ENCODE results near the gene CORO2B. TPM values are rescaled to one million over a fixed set of nuclear protein-coding genes. Genes with fewer than 3 reads are reported as not detected.

The CORO2B gene, protein sequence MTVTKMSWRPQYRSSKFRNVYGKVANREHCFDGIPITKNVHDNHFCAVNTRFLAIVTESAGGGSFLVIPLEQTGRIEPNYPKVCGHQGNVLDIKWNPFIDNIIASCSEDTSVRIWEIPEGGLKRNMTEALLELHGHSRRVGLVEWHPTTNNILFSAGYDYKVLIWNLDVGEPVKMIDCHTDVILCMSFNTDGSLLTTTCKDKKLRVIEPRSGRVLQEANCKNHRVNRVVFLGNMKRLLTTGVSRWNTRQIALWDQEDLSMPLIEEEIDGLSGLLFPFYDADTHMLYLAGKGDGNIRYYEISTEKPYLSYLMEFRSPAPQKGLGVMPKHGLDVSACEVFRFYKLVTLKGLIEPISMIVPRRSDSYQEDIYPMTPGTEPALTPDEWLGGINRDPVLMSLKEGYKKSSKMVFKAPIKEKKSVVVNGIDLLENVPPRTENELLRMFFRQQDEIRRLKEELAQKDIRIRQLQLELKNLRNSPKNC
- total RNA-seq = 10 to 100 TPM in 5 of 8 experiments, 1 to 10 TPM in 3; 2.1 to 28.3 (median 16.4) TPM

DNA sequence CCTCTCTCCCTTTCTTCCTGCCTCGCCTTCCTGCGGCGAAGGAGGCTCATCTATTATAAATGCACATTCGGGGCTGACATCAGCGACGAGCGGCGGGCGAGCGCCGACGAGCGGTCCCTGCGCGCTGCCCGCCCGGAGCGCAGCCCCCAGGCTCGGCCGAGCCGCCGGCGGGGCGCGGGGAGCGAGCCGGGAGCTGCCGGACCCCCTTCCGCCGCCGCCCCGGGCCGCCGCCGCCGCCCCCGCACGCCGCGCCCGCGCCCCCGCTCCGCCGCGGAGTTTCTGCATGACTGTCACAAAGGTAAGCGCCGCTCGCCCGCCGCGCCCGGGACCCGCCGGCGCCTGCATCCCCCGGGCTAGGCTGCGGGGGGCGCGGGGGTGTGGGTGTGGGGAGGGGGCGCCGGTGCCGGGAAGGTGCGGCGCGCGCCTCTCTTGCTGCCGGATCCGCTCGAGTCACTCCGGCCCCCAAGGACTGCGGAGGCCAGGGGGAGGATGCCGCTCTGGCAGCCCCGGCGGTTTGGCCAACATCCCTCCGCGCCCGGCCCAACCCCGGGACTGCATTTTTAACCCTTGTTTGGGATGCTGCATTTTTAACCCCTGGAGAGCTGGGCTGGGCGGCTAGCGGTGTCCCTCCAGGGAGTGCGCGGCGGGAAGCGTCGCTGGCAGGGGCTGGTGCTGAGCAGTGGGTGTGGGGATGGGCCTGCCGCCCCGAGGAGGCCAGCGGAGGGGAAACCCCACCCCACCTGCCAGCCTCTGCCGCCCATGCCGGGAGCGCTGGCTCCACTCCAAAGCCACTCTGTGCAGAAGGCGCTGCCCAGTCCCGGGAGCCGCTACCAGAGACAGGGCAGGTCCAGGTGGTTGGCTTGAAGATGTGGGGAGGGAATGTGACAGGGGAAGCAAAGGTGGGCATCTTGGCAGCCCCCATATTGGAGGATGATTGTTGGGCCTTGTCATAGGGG, at the start of gene CORO2B:
TSS of gene CORO2B (plus strand) at position 14 of the 956 bp plus-strand sequence. CDS start at position 284, 270 bp downstream.
- Histone ChIP-seq H3K4me3 (peak within 1 kb of the TSS; percentile 53 to 99 (median 82)), H3K27ac (peak within 1 kb of the TSS; percentile 87 to 90), H3K4me1 (replicated peaks in 1 of 2) (peaks cover 52 to 55% of the 10 kb centered on the region in 2 donors)
- WGBS, 10 experiments = 0 to 30% (median 17%) methylated on average over 1 to 13 of the region's 95 CpGs; no CpG with 5 or more reads in 7 of the 10 experiments
- peak; percentile 51 to 68 (median 64) for ATAC-seq (replicated peaks in 6 of 8)
- in situ Hi-C loops (cut with MboI; ENCODE audit: low pct_unique_long_range_greater_than_20kb in 2 of 9, low sequenced_read_pairs in 9 of 9, unreplicated experiment in 9 of 9) = no loop called here

DNA sequence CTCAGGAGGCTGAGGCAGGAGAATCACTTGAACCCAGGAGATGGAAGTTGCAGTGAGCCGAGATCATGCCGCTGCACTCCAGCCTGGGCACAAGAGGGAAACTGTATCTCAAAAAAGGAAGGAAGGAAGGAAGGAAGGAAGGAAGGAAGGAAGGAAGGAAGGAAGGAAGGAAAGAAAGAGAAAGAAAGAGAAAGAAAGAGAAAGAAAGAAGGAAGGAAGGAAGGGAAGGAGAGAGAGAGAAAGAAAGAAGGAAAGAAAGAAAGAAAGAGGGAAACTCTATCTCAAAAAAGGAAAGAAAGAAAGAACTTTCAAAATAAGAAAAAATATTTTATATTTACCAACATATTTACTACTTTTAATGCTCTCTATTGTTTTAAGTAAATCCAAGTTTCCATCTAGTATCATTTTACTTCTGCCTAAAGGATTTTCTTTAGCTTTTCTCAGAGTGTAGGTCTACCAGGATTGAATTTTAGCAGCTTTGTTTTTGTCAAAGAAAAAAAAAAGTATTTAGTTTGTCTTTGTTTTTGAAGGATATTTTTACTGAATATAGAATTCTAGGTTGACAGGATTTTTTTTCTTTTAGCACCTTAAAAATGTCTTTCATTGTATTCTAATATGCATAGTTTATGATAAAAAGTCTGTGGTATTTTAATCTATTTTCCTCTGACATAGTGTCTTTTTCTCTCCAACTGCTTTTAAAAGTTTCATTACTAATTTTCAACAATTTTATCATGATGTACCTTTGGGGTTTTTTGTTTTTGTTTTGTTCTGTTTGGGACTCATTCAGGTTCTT, 47.2 kb upstream of the CORO2B start:
- Histone ChIP-seq H3K4me3 (no peak overlapping the region), H3K4me1 (replicated peaks in 1 of 2) (peaks cover 5 to 6% of the 10 kb centered on the region in 2 donors), H3K27ac (no peak overlapping the region)
- 94 to 100% (median 100%) methylated on average over 1 to 2 of the region's 2 CpGs; no CpG with 5 or more reads in 1 of the 10 experiments for WGBS, 10 experiments
- in situ Hi-C loops (cut with MboI; ENCODE audit: low pct_unique_long_range_greater_than_20kb in 2 of 9, low sequenced_read_pairs in 9 of 9, unreplicated experiment in 9 of 9) = loop anchor here in 2 of 9 experiments (25.0 kb wide), 1 partner anchor 219 kb away; no protein-coding TSS in a partner anchor
- ATAC-seq (replicated peaks in 6 of 8) = no peak

DNA sequence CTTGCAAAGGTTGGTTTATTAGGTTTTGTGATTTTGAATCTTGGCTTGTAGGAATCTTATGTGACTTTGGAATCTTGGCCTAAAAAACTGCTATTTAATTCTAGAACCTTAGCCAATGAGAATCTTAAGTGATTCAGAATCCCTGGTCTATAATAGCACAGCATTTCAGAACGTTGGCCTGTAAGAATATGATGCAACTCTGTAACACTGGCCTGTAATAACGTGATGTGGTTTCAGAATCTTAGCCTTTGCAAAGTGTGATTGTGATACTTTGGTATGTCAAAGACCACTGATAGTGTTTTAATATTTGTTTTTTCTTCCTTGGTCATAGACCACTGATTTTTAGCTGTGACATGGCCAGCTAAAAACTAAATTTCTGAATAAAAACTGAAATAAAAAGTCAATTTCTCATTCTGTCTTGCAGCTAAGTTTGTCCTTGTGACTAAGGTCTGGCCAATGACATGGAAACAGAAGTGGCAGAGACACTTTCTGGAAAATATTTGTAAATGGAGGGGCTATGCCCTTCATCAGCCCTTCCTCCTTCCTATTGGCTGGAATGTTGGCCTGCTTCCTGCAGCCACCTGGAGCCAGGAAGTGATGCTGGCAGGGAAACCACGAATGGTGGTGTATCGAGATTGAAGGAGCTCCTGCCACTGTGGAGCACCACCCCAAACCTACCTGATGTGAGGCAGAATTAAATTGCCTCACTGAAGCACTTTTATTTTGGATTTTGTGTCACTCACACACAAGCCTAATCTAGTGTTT, 42.3 kb upstream of the CORO2B start:
- in situ Hi-C loops (cut with MboI; ENCODE audit: low pct_unique_long_range_greater_than_20kb in 2 of 9, low sequenced_read_pairs in 9 of 9, unreplicated experiment in 9 of 9) = loop anchor here in 2 of 9 experiments (25.0 kb wide), 1 partner anchor 224 kb away; no protein-coding TSS in a partner anchor
- peaks cover 8% of the 10 kb centered on the region in 2 donors for H3K4me1 ChIP-seq (replicated peaks in 1 of 2)
- ATAC-seq (replicated peaks in 6 of 8) = peak in 5 of 8 experiments; percentile 50 to 96 (median 87)
- H3K27ac ChIP-seq = peak overlapping the region; percentile 20 to 38
- WGBS, 10 experiments = 4 to 90% (median 40%) methylated on average over 1 to 4 of the region's 4 CpGs; no CpG with 5 or more reads in 1 of the 10 experiments
- no peak overlapping the region for H3K4me3 ChIP-seq

DNA sequence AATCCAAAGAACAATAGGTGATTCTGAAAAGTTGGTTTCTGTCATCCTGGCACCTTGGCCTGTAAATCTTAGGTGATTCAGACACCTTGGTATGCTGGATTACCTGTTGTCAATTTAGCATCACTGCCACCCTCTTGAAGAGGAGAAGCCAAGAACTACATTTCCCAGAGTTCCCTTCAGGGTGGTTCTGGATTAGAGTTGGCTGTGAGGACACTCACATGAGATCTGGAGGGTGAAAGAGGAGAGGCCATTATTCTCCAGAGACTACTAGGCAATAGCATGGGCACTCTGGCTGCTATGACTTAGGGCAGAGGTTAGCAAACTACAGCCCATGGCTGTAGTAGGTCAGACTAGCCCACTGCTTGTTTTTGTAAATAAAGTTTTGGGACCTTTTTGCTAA, 41.7 kb upstream of the CORO2B start:
- Histone ChIP-seq H3K4me3 (no peak overlapping the region), H3K27ac (peak overlapping the region in 1 of 2 donors; percentile 38), H3K4me1 (replicated peaks in 1 of 2) (peaks cover 8% of the 10 kb centered on the region in 2 donors)
- ATAC-seq (replicated peaks in 6 of 8) = no peak
- in situ Hi-C loops (cut with MboI; ENCODE audit: low pct_unique_long_range_greater_than_20kb in 2 of 9, low sequenced_read_pairs in 9 of 9, unreplicated experiment in 9 of 9) = loop anchor here in 2 of 9 experiments (25.0 kb wide), 1 partner anchor 225 kb away; no protein-coding TSS in a partner anchor

DNA sequence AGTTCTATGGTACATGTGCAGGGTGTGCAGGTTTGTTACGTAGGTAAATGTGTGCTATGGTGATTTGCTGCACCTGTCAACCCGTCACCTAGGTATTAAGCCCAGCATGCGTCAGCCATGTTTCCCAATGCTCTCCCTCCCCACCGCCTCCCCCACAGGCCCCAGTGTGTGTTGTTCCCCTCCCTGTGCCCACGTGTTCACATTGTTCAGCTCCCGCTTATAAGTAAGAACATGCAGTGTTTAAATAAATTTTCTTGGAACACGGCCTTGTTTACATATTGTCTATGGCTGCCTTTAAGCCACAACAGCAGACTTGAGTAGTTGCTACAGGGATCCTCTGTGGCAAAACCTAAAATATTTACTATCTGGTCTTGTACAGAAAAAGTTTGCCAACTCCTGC, 41.3 kb upstream of the CORO2B start:
- H3K4me1 ChIP-seq (replicated peaks in 1 of 2) = peaks cover 8% of the 10 kb centered on the region in 2 donors
- 20 to 100% (median 73%) methylated on average over 1 to 3 of the region's 7 CpGs; no CpG with 5 or more reads in 5 of the 10 experiments for WGBS, 10 experiments
- H3K27ac ChIP-seq = no peak overlapping the region
- no peak for ATAC-seq (replicated peaks in 6 of 8)
- H3K4me3 ChIP-seq = no peak overlapping the region
- in situ Hi-C loops (cut with MboI; ENCODE audit: low pct_unique_long_range_greater_than_20kb in 2 of 9, low sequenced_read_pairs in 9 of 9, unreplicated experiment in 9 of 9) = loop anchor here in 2 of 9 experiments (25.0 kb wide), 1 partner anchor 225 kb away; no protein-coding TSS in a partner anchor

DNA sequence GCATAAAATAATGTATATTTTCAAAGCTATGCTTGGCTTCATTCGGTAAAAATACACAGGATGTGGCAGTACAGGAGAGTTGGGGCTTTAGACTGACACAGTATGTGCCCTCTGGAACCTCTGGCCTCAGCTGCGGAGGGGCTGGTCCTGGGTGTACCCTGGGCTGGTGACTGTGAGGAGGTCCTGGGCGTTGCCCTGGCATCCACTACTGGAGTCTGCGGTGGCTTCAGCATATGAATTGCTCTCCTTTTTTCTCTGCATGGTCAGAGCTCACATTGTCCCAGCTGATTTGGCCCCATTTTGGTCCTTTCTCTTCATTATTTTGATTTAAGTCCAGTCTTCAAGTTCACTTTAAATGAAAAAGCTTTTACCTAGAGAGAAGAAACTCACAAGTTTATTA, 40.5 kb upstream of the CORO2B start:
- Histone ChIP-seq H3K27ac (no peak overlapping the region), H3K4me3 (no peak overlapping the region), H3K4me1 (replicated peaks in 1 of 2) (peaks cover 8% of the 10 kb centered on the region in 2 donors)
- 38 to 100% (median 90%) methylated on average over 1 to 3 of the region's 4 CpGs; no CpG with 5 or more reads in 2 of the 10 experiments for WGBS, 10 experiments
- no peak for ATAC-seq (replicated peaks in 6 of 8)
- in situ Hi-C loops (cut with MboI; ENCODE audit: low pct_unique_long_range_greater_than_20kb in 2 of 9, low sequenced_read_pairs in 9 of 9, unreplicated experiment in 9 of 9) = loop anchor here in 2 of 9 experiments (25.0 kb wide), 1 partner anchor 226 kb away; no protein-coding TSS in a partner anchor

DNA sequence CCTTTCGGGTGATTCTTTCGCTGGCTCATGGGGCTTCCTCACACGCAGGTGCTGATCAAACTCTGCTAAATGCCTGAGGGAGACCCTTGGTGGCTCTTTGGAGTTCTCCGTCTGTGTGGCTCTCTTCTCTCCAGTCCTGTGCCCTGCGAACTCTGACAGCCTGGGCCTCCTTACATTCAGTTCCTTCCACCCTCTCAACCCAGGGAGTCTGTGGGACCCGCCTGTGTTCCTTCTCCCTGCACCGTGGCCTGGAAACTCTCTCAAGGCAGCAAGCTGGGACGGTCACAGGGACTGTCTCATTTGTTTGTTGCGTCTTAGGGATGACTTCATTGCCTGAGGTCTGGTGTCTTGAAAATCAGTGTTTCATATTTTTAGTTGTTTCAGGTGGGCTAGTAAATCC, 37.0 kb upstream of the CORO2B start:
- H3K4me1 ChIP-seq (replicated peaks in 1 of 2) = peaks cover under 1 to 1% of the 10 kb centered on the region in 2 donors
- no peak overlapping the region for H3K4me3 ChIP-seq
- 52 to 80% (median 79%) methylated on average over 1 to 8 of the region's 9 CpGs; no CpG with 5 or more reads in 5 of the 10 experiments for WGBS, 10 experiments
- H3K27ac ChIP-seq = no peak overlapping the region
- ATAC-seq (replicated peaks in 6 of 8) = no peak
- in situ Hi-C loops (cut with MboI; ENCODE audit: low pct_unique_long_range_greater_than_20kb in 2 of 9, low sequenced_read_pairs in 9 of 9, unreplicated experiment in 9 of 9) = loop anchor here in 3 of 9 experiments (10.0 to 25.0 kb wide), 2 partner anchors 229 to 237 kb away; no protein-coding TSS in a partner anchor

DNA sequence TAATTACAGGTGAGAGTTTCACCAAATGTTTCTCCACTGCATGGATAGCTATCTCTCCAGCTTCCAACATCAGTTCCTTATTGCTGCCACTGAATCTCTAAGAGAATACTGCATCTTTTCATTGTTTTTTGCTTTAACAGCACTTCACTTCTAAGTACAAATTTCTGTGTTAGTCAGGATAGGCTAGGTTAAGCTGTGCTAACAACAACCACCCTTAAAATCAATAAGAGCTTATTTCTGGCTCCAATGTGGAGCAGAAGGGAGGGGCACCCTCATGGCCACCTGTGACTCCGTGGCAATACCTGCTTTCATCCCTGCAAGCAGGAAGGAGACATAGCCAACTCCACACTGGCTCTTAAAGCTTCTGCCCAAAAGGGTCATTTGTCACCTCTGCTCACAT, 36.4 kb upstream of the CORO2B start:
- in situ Hi-C loops (cut with MboI; ENCODE audit: low pct_unique_long_range_greater_than_20kb in 2 of 9, low sequenced_read_pairs in 9 of 9, unreplicated experiment in 9 of 9) = loop anchor here in 3 of 9 experiments (10.0 to 25.0 kb wide), 2 partner anchors 230 to 238 kb away; no protein-coding TSS in a partner anchor
- Histone ChIP-seq H3K4me3 (no peak overlapping the region), H3K27ac (no peak overlapping the region), H3K4me1 (replicated peaks in 1 of 2) (no peaks in the 10 kb centered on the region)
- ATAC-seq (replicated peaks in 6 of 8) = no peak
- WGBS, 10 experiments = 20 to 83% (median 60%) methylated on average over 1 of the region's 1 CpG; no CpG with 5 or more reads in 5 of the 10 experiments

DNA sequence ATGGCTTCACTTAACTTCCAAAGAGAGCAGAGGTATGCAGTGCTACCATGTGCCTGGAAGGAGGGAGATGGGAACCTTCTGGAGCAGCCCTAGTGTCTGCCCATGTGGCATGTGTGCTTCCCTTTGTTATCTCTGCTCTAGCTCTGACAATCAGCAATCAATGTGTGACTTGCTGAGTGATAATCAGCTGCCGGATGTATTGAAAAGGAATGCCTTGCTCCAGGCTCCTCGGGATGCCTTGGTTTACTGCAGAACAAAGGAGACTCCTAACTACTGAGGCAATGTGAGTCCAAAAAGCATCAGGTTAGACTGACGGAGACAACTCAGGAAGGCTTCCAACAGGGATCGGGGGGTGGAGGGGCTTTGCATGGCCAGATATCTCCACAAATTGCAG, 36.0 kb upstream of the CORO2B start:
- 40 to 100% (median 76%) methylated on average over 1 to 4 of the region's 4 CpGs; no CpG with 5 or more reads in 4 of the 10 experiments for WGBS, 10 experiments
- ATAC-seq (replicated peaks in 6 of 8) = no peak
- H3K27ac ChIP-seq = no peak overlapping the region

DNA sequence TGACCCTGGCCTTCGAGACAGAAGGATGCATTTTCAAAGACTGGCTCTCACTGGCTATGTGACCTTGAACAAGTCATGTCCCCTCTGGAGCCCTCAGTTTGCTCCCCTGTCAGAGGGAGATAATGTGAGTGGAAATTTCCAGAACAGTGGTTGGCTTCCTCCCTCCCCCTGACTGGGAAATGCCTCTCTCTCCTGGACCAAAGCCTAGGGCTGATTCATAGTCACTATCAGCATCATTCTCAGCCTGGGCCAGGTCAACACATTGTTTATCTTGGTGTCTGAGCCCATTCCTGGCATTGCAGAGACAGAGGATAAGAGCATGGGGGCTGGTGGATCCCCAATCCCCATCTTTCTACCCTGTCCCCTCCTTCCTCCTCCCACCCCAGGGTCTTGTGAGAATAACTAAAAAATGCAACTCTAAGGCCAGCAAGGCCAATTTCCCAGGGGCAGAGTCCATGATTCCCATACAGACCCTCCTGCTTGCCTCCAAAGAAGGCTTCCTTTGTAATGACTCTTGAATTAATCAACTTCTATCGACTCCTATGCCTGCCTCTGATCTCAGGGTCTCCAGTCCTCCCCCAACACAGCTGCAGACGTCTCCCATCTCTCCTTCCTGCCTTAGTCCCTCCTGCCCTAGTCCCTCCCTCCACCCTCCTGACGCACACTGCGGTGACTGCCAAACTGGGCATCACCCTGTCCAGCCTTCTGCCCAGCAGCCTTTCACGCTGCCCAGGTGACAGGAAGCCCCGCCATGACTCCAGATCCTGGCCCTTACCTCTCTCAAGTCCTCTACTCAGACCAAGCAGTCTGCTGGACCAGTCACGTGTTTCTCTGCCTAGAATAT, 35.4 kb upstream of the CORO2B start:
- peak in 3 of 8 experiments; percentile 27 to 75 (median 70) for ATAC-seq (replicated peaks in 6 of 8)
- in situ Hi-C loops (cut with MboI; ENCODE audit: low pct_unique_long_range_greater_than_20kb in 2 of 9, low sequenced_read_pairs in 9 of 9, unreplicated experiment in 9 of 9) = loop anchor here in 3 of 9 experiments (10.0 to 25.0 kb wide), 2 partner anchors 231 to 239 kb away; no protein-coding TSS in a partner anchor
- Histone ChIP-seq H3K4me1 (replicated peaks in 1 of 2) (no peaks in the 10 kb centered on the region), H3K27ac (no peak overlapping the region), H3K4me3 (no peak overlapping the region)
- 33 to 90% (median 73%) methylated on average over 1 to 6 of the region's 8 CpGs; no CpG with 5 or more reads in 1 of the 10 experiments for WGBS, 10 experiments

More for the DNA sequence above, 36.0 kb upstream of the CORO2B start:
- in situ Hi-C loops (cut with MboI; ENCODE audit: low pct_unique_long_range_greater_than_20kb in 2 of 9, low sequenced_read_pairs in 9 of 9, unreplicated experiment in 9 of 9) = loop anchor here in 3 of 9 experiments (10.0 to 25.0 kb wide), 2 partner anchors 230 to 238 kb away; no protein-coding TSS in a partner anchor
- Histone ChIP-seq H3K4me1 (replicated peaks in 1 of 2) (no peaks in the 10 kb centered on the region), H3K4me3 (no peak overlapping the region)
